ENCODE results near the gene MAPK8IP2.

DNA sequence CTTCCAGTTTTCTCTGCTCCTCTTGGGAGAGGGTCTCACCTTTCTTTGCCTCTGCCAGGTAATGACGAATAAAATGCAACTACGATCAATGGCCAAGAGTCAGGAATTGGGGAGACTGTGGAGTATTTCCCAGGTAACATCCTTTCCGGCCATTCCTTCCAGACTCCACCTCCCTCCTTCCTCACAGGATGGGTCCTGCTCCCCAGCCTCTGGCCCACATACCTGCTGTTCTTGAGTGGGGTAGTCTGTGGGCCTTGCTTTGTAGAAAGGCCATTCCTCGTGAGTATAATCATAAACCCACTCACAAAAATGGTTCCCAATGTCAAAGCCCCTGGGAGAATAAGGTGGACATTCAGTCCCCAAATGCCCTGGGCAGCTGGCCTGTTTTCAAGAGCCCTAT is 20.8 kb upstream of the MAPK8IP2 start:
- TF ChIP-seq, protein P1, sequence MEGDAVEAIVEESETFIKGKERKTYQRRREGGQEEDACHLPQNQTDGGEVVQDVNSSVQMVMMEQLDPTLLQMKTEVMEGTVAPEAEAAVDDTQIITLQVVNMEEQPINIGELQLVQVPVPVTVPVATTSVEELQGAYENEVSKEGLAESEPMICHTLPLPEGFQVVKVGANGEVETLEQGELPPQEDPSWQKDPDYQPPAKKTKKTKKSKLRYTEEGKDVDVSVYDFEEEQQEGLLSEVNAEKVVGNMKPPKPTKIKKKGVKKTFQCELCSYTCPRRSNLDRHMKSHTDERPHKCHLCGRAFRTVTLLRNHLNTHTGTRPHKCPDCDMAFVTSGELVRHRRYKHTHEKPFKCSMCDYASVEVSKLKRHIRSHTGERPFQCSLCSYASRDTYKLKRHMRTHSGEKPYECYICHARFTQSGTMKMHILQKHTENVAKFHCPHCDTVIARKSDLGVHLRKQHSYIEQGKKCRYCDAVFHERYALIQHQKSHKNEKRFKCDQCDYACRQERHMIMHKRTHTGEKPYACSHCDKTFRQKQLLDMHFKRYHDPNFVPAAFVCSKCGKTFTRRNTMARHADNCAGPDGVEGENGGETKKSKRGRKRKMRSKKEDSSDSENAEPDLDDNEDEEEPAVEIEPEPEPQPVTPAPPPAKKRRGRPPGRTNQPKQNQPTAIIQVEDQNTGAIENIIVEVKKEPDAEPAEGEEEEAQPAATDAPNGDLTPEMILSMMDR (IDR thresholded peaks at IDR 0.05), result no peak
- TF ChIP-seq YY1 (IDR thresholded peaks at IDR 0.05; ENCODE audit: low read depth), result no peak
- TF ChIP-seq TAF1 (IDR thresholded peaks at IDR 0.05; ENCODE audit: borderline replicate concordance, low read depth, low read length), result no peak
- TF ChIP-seq, protein P2, sequence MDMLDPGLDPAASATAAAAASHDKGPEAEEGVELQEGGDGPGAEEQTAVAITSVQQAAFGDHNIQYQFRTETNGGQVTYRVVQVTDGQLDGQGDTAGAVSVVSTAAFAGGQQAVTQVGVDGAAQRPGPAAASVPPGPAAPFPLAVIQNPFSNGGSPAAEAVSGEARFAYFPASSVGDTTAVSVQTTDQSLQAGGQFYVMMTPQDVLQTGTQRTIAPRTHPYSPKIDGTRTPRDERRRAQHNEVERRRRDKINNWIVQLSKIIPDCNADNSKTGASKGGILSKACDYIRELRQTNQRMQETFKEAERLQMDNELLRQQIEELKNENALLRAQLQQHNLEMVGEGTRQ (IDR thresholded peaks at IDR 0.05; ENCODE audit: borderline replicate concordance, low read depth, low read length), result no peak
- no peak for TF ChIP-seq POLR2AphosphoS5 (IDR thresholded peaks at IDR 0.05; ENCODE audit: low read depth, low read length)
- TF ChIP-seq, protein P3, sequence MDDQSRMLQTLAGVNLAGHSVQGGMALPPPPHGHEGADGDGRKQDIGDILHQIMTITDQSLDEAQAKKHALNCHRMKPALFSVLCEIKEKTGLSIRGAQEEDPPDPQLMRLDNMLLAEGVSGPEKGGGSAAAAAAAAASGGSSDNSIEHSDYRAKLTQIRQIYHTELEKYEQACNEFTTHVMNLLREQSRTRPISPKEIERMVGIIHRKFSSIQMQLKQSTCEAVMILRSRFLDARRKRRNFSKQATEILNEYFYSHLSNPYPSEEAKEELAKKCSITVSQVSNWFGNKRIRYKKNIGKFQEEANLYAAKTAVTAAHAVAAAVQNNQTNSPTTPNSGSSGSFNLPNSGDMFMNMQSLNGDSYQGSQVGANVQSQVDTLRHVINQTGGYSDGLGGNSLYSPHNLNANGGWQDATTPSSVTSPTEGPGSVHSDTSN (IDR thresholded peaks at IDR 0.05), result no peak
- no peak for TF ChIP-seq EP300 (IDR thresholded peaks at IDR 0.05; ENCODE audit: borderline replicate concordance in 1 of 2, low read depth in 1 of 2, low read length in 1 of 2)
- TF ChIP-seq TEAD4 (IDR thresholded peaks at IDR 0.05; ENCODE audit: borderline replicate concordance, insufficient read depth), result no peak
- no peak for TF ChIP-seq FOXM1 (IDR thresholded peaks at IDR 0.05; ENCODE audit: low read depth)
